Panc1 (cell line): Measurements from ENCODE around the gene MROH2A. TPM values are rescaled to one million over a fixed set of nuclear protein-coding genes. Genes with fewer than 3 reads are reported as not detected.

ENCODE experiments used
- ATAC-seq: fragments of 200-7000 bp; cut with Tn5 transposase; 2 replicates; pipeline ENCODE4 v1.9.1; 2020; ENCODE audit warnings: mild to moderate bottlenecking, moderate library complexity
- BruUV-seq: library from RNA; stranded (reverse); fragments of 400-500 nt; replicated peaks from 2 replicates; lab custom pipeline; 2021; lab: Mats Ljungman, UMichigan
- CTCF ChIA-PET: fragments of 300-600 bp; sonication (Branson Sonifier 250); formaldehyde crosslinking; loops from one replicate; lab custom pipeline; 2022; ENCODE audit warnings: antibody characterized with exemption; lab: Charles Lee
- POLR2A ChIA-PET: fragments of 300-600 bp; sonication (Branson Sonifier 250); formaldehyde crosslinking; loops from one replicate; lab custom pipeline; 2022; ENCODE audit warnings: antibody characterized with exemption; lab: Charles Lee
- DNase-seq: peaks from one replicate; pipeline ENCODE4 v3.0.0-alpha.2; 2010; ENCODE audit warnings: low read depth, low spot score
- H3K27ac ChIP-seq: 2 replicates; pipeline ENCODE4 v1.5.1; 2011; ENCODE audit warnings: mild to moderate bottlenecking, low read length, inconsistent platforms
- H3K27me3 ChIP-seq: fragments of 200-500 bp; sonication (Bioruptor generic); 2 replicates; pipeline ENCODE4 v1.6.0; 2014; ENCODE audit warnings: low read length, inconsistent platforms; ENCODE audit not compliant: control insufficient read depth, insufficient read depth
- H3K36me3 ChIP-seq: fragments of 200-500 bp; sonication (Bioruptor generic); 2 replicates; pipeline ENCODE4 v1.5.1; 2014; ENCODE audit warnings: inconsistent platforms, mild to moderate bottlenecking, low read length, moderate library complexity; ENCODE audit not compliant: control insufficient read depth, insufficient read depth
- H3K4me1 ChIP-seq: 2 replicates; pipeline ENCODE4 v1.5.1; 2011; ENCODE audit warnings: inconsistent platforms, mild to moderate bottlenecking, low read length, moderate library complexity; ENCODE audit not compliant: control insufficient read depth, insufficient read depth
- H3K4me3 ChIP-seq, 2 experiments: 2 replicates each; pipeline ENCODE4 v1.5.1; 2011 to 2012; ENCODE audit warnings: low read depth in 2 of 2, low read length in 2 of 2, mild to moderate bottlenecking in 2 of 2, inconsistent platforms in 1 of 2, moderate library complexity in 1 of 2
- H3K9me3 ChIP-seq: fragments of 200-500 bp; sonication (Bioruptor generic); 2 replicates; pipeline ENCODE4 v1.5.1; 2014; ENCODE audit warnings: low read depth, mild to moderate bottlenecking, inconsistent platforms, low read length, moderate library complexity; ENCODE audit not compliant: control insufficient read depth, insufficient read depth
- POLR2AphosphoS5 ChIP-seq: IDR thresholded peaks from 2 replicates; pipeline ENCODE4 v1.6.1; 2012; ENCODE audit warnings: mild to moderate bottlenecking, low read depth, low read length, moderate library complexity
- SIN3A ChIP-seq: IDR thresholded peaks from 2 replicates; pipeline ENCODE4 v1.6.1; 2012; ENCODE audit warnings: low read depth, mild to moderate bottlenecking, low read length, moderate library complexity, borderline replicate concordance; ENCODE audit not compliant: insufficient read depth
- TCF7L2 ChIP-seq: IDR thresholded peaks from 2 replicates; pipeline ENCODE4 v1.6.1; 2011; ENCODE audit warnings: mild to moderate bottlenecking, low read depth, low read length, inconsistent platforms
- in situ Hi-C: cut with HindIII; loops from 2 replicates; pipeline ENCODE4 v1.10.0; 2016; ENCODE audit warnings: low sequenced_read_pairs, low pct_unique_long_range_greater_than_20kb
- intact Hi-C: fragments of 100-400 bp; cut with micrococcal nuclease; formaldehyde crosslinking; loops from one replicate; pipeline ENCODE4 v1.10.0; 2022; ENCODE audit not compliant: unreplicated experiment
- total RNA-seq: library from RNA; stranded (reverse); gene quantifications from one replicate; pipeline ENCODE4 v1.2.1, GENCODE V29; 2021; ENCODE audit not compliant: unreplicated experiment
- TF ChIP-seq, protein P1 (sequence below): fragments of 450-650 bp; IDR thresholded peaks from 2 replicates; pipeline ENCODE4 v1.5.1; 2017; ENCODE audit warnings: mild to moderate bottlenecking
- TF ChIP-seq, protein P2 (sequence below), 2 experiments: IDR thresholded peaks; 2 replicates each; pipeline ENCODE4 v1.6.1; 2011 to 2012; ENCODE audit warnings: low read depth in 2 of 2, control low read depth in 1 of 2, low read length in 1 of 2, mild to moderate bottlenecking in 1 of 2, moderate library complexity in 1 of 2; ENCODE audit not compliant: insufficient read depth in 1 of 2

MROH2A gene
- total RNA-seq, 1 experiment from 2014 or later: not detected

DNA sequence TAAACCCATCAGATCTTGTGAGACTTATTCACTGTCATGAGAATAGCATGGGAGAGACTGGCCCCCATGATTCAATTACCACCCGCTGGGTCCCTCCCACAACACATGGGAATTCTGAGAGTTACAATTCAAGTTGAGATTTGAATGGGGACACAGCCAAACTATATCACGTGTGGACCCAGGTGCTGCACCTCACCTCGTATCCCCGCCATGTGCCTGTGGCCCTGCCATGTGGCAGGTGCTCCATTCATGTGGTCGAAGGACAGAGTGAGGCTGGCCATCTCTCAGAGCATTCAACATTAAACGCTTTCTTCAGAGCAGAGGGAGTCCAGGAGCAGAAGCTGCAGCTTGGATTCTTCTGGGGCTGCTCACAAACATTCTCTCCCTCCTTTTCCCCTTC lies 32.3 kb downstream of the MROH2A start:
- no peaks in the 10 kb centered on the region for H3K36me3 ChIP-seq
- intact Hi-C loops: no loop called here
- no peaks in the 10 kb centered on the region; the same call in 1 of the 2 replicates for H3K27me3 ChIP-seq
- in situ Hi-C loops: no loop called here
- H3K9me3 ChIP-seq: no peaks in the 10 kb centered on the region
- no TSS peak for BruUV-seq
- ChIA-PET POLR2A (no interaction called here), CTCF (no interaction called here)
- ATAC-seq (no peak), DNase-seq (no peak)
- TF ChIP-seq TCF7L2: no peak
- no peak for TF ChIP-seq POLR2AphosphoS5
- TF ChIP-seq, protein P1, sequence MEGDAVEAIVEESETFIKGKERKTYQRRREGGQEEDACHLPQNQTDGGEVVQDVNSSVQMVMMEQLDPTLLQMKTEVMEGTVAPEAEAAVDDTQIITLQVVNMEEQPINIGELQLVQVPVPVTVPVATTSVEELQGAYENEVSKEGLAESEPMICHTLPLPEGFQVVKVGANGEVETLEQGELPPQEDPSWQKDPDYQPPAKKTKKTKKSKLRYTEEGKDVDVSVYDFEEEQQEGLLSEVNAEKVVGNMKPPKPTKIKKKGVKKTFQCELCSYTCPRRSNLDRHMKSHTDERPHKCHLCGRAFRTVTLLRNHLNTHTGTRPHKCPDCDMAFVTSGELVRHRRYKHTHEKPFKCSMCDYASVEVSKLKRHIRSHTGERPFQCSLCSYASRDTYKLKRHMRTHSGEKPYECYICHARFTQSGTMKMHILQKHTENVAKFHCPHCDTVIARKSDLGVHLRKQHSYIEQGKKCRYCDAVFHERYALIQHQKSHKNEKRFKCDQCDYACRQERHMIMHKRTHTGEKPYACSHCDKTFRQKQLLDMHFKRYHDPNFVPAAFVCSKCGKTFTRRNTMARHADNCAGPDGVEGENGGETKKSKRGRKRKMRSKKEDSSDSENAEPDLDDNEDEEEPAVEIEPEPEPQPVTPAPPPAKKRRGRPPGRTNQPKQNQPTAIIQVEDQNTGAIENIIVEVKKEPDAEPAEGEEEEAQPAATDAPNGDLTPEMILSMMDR: no peak
- no peak for TF ChIP-seq SIN3A
- H3K4me1 ChIP-seq: no peaks in the 10 kb centered on the region
- H3K27ac ChIP-seq: no peak overlapping the region
- H3K4me3 ChIP-seq: no peak overlapping the region

DNA sequence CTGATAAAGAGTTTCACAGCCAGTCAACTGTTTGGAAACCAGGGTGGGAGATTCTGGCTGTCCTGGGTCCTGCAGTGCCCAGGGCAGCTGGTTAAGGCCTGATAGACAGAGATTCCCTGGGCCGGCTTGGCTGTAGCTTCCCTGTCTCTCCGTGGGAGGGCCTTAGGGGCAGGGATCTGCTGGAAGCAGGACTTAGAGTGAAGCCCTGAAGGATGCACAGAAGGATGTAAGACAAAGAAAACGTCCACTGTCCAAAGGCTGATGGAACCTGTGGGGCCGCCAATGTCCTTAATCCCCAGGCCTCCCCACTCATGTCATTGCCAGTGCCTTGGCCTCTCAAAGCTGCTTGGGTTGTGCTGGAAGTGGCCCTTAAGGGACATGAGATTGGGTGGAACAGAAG lies 33.0 kb downstream of the MROH2A start:
- in situ Hi-C loops (no loop called here), intact Hi-C loops (no loop called here)
- ATAC-seq (no peak), DNase-seq (no peak)
- POLR2A ChIA-PET: no interaction called here
- H3K27me3 ChIP-seq: no peaks in the 10 kb centered on the region; the same call in 1 of the 2 replicates
- no peak overlapping the region for H3K4me3 ChIP-seq
- no TSS peak for BruUV-seq
- CTCF ChIA-PET: no interaction called here
- H3K9me3 ChIP-seq: no peaks in the 10 kb centered on the region
- H3K4me1 ChIP-seq: no peaks in the 10 kb centered on the region
- TF ChIP-seq, protein P1: no peak
- no peak for TF ChIP-seq SIN3A
- no peak for TF ChIP-seq TCF7L2
- TF ChIP-seq, protein P2, sequence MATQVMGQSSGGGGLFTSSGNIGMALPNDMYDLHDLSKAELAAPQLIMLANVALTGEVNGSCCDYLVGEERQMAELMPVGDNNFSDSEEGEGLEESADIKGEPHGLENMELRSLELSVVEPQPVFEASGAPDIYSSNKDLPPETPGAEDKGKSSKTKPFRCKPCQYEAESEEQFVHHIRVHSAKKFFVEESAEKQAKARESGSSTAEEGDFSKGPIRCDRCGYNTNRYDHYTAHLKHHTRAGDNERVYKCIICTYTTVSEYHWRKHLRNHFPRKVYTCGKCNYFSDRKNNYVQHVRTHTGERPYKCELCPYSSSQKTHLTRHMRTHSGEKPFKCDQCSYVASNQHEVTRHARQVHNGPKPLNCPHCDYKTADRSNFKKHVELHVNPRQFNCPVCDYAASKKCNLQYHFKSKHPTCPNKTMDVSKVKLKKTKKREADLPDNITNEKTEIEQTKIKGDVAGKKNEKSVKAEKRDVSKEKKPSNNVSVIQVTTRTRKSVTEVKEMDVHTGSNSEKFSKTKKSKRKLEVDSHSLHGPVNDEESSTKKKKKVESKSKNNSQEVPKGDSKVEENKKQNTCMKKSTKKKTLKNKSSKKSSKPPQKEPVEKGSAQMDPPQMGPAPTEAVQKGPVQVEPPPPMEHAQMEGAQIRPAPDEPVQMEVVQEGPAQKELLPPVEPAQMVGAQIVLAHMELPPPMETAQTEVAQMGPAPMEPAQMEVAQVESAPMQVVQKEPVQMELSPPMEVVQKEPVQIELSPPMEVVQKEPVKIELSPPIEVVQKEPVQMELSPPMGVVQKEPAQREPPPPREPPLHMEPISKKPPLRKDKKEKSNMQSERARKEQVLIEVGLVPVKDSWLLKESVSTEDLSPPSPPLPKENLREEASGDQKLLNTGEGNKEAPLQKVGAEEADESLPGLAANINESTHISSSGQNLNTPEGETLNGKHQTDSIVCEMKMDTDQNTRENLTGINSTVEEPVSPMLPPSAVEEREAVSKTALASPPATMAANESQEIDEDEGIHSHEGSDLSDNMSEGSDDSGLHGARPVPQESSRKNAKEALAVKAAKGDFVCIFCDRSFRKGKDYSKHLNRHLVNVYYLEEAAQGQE (IDR thresholded peaks at IDR 0.05; ENCODE audit: insufficient read depth in 1 of 2, low read depth in 2 of 2, low read length in 1 of 2): no peak
- TF ChIP-seq POLR2AphosphoS5: no peak
- H3K36me3 ChIP-seq: no peaks in the 10 kb centered on the region
- no peak overlapping the region for H3K27ac ChIP-seq

DNA sequence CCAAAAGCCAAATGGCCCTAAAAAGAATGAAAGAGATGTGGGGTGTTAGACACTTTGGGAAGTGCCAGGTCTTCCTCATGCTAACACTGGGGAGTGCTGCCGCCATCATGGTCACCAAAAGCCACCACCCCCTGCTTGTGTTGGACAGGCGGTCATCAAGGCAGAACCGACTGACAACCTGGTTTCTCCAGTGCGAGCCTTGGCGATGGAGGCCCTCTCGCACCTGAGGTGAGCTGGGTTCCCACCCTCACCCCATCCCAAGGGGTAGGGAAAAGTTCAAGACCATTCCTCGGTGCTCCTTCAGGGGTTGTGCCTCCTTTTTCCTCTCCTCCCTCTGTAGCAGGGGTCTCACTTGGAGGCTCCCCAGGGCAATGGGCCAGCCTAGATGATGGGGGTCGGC lies 33.6 kb downstream of the MROH2A start:
- intact Hi-C loops: no loop called here
- in situ Hi-C loops: no loop called here
- H3K27me3 ChIP-seq: no peaks in the 10 kb centered on the region
- DNase-seq: no peak
- H3K4me1 ChIP-seq: no peaks in the 10 kb centered on the region
- no TSS peak for BruUV-seq
- H3K9me3 ChIP-seq: no peaks in the 10 kb centered on the region
- H3K36me3 ChIP-seq: no peaks in the 10 kb centered on the region
- ATAC-seq: no peak
- no peak overlapping the region for H3K4me3 ChIP-seq
- ChIA-PET POLR2A (no interaction called here), CTCF (no interaction called here)
- no peak overlapping the region for H3K27ac ChIP-seq
- TF ChIP-seq, protein P2 (IDR thresholded peaks at IDR 0.05; ENCODE audit: insufficient read depth in 1 of 2, low read depth in 2 of 2, low read length in 1 of 2): no peak
- TF ChIP-seq SIN3A (no peak), POLR2AphosphoS5 (no peak), TCF7L2 (no peak)
- TF ChIP-seq, protein P1: no peak
